Esophagus squamous epithelium (tissue), 4 donors: Measurements from ENCODE around the gene CLDN15.

Source experiments
- CTCF ChIP-seq, 6 experiments: fragments of 450-650 bp in 4 of 6; fragments of 200-600 bp in 2 of 6; sonication (generic) in 2 of 6; IDR thresholded peaks; one replicate each; pipeline ENCODE4 v1.5.1; 2016 to 2019; ENCODE audit warnings: antibody characterized with exemption in 6 of 6, mild to moderate bottlenecking in 4 of 6, moderate library complexity in 4 of 6
- POLR2A ChIP-seq, 4 donors: fragments of 450-650 bp; IDR thresholded peaks; one replicate each; pipeline ENCODE4 v1.6.1; 2017; ENCODE audit warnings: antibody characterized with exemption in 4 of 4, mild to moderate bottlenecking in 4 of 4, moderate library complexity in 3 of 4

- TF ChIP-seq CTCF (IDR thresholded peaks at IDR 0.05) (no peak), POLR2A (IDR thresholded peaks at IDR 0.05) (no peak)
Observed at GRCh38 chr7:101236292-101236835, 1.2 kb downstream of the CLDN15 start.
